GM19193 (cell line): ENCODE results near the gene DSG3.

ENCODE experiments used
- POLR2A ChIP-seq: IDR thresholded peaks from 4 replicates; pipeline ENCODE4 v1.6.1; 2011; ENCODE audit not compliant: insufficient read depth, insufficient read length; ENCODE audit errors: extremely low read depth

DSG3 gene

GRCh38 chr18:31447530-31448191 is at the start of gene DSG3:
DSG3 (plus strand) TSS chr18:31447741; CDS start chr18:31447878, 137 bp downstream.
- no peak for TF ChIP-seq POLR2A

GRCh38 chr18:31398191-31398590 is 49.4 kb upstream of the DSG3 start:
- TF ChIP-seq POLR2A: no peak

GRCh38 chr18:31399306-31400032 is 48.1 kb upstream of the DSG3 start:
- TF ChIP-seq POLR2A: no peak

- no peak for TF ChIP-seq POLR2A
These were observed 46.1 kb upstream of the DSG3 start for GRCh38 chr18:31401156-31402025.

GRCh38 chr18:31402026-31402373 is 45.5 kb upstream of the DSG3 start:
- no peak for TF ChIP-seq POLR2A

GRCh38 chr18:31403409-31403808 is 44.1 kb upstream of the DSG3 start:
- TF ChIP-seq POLR2A: no peak

- no peak for TF ChIP-seq POLR2A
These were observed 39.9 kb upstream of the DSG3 start for GRCh38 chr18:31407649-31408048.

- TF ChIP-seq POLR2A: no peak
These were observed 38.3 kb upstream of the DSG3 start for GRCh38 chr18:31409276-31409675.

- TF ChIP-seq POLR2A: no peak
These were observed 36.6 kb upstream of the DSG3 start for GRCh38 chr18:31410716-31411483.

GRCh38 chr18:31413137-31413536 is 34.4 kb upstream of the DSG3 start:
- no peak for TF ChIP-seq POLR2A

GRCh38 chr18:31417850-31418249 is 29.7 kb upstream of the DSG3 start:
- TF ChIP-seq POLR2A: no peak

- no peak for TF ChIP-seq POLR2A
These were observed 28.0 kb upstream of the DSG3 start for GRCh38 chr18:31419457-31419932.

GRCh38 chr18:31420032-31420431 is 27.5 kb upstream of the DSG3 start:
- TF ChIP-seq POLR2A: no peak

GRCh38 chr18:31420524-31420923 is 27.0 kb upstream of the DSG3 start:
- TF ChIP-seq POLR2A: no peak
